H7 (cell line): ENCODE results near the gene RBMS3. TPM values are rescaled to one million over a fixed set of nuclear protein-coding genes. Genes with fewer than 3 reads are reported as not detected.
"Not testable (repeated sequence)": the region's sequence is repeated elsewhere in the genome, so short reads cannot be mapped to it uniquely, and the experiment has no call there.

Experiments used
- DNase-seq: peaks from one replicate; pipeline ENCODE4 v3.0.0; 2012
- H3K27me3 ChIP-seq: 2 replicates; pipeline ENCODE4 v1.6.0; 2011; ENCODE audit warnings: mild to moderate bottlenecking, low read length; ENCODE audit not compliant: control insufficient read depth, insufficient read depth
- H3K36me3 ChIP-seq: replicated peaks from 2 replicates; pipeline ENCODE4 v1.5.1; 2011; ENCODE audit warnings: low read length; ENCODE audit not compliant: control insufficient read depth, insufficient read depth
- H3K4me3 ChIP-seq: 2 replicates; pipeline ENCODE4 v1.5.1; 2011; ENCODE audit warnings: low read depth, mild to moderate bottlenecking, control low read depth, low read length, moderate library complexity; ENCODE audit not compliant: insufficient read depth
- total RNA-seq: library from RNA; depleted of rRNA; stranded (reverse); fragments of >200 nt; shearing (Covaris generic); gene quantifications from 2 replicates; pipeline ENCODE4 v1.2.3, GENCODE V29; 2014

Gene RBMS3
- total RNA-seq, 1 experiment from 2014 or later: 9.4 TPM

GRCh38 chr3:29789686-29790085, 508.8 kb downstream of the RBMS3 start:
- DNase-seq: no peak
- Histone ChIP-seq H3K36me3 (no peaks in the 10 kb centered on the region), H3K27me3 (no peaks in the 10 kb centered on the region), H3K4me3 (no peak overlapping the region)

- H3K27me3 ChIP-seq: no peaks in the 10 kb centered on the region
- no peak overlapping the region for H3K4me3 ChIP-seq
- no peaks in the 10 kb centered on the region for H3K36me3 ChIP-seq
These were observed 515.9 kb downstream of the RBMS3 start for GRCh38 chr3:29796808-29797207.

GRCh38 chr3:29802057-29802456, 521.2 kb downstream of the RBMS3 start:
- Histone ChIP-seq H3K27me3 (no peaks in the 10 kb centered on the region), H3K36me3 (no peaks in the 10 kb centered on the region), H3K4me3 (no peak overlapping the region)
- DNase-seq: no peak

More at GRCh38 chr3:29796808-29797207, 515.9 kb downstream of the RBMS3 start:
- DNase-seq: no peak

- no peaks in the 10 kb centered on the region for H3K27me3 ChIP-seq
- H3K36me3 ChIP-seq: no peaks in the 10 kb centered on the region
- no peak overlapping the region for H3K4me3 ChIP-seq
- no peak for DNase-seq
These were observed 523.2 kb downstream of the RBMS3 start for GRCh38 chr3:29804044-29804443.

- Histone ChIP-seq H3K36me3 (no peaks in the 10 kb centered on the region), H3K4me3 (no peak overlapping the region), H3K27me3 (no peaks in the 10 kb centered on the region)
- no peak for DNase-seq
These were observed 524.9 kb downstream of the RBMS3 start for GRCh38 chr3:29805757-29806156.

- H3K27me3 ChIP-seq, DNase-seq, H3K36me3 ChIP-seq, H3K4me3 ChIP-seq: not testable (repeated sequence)
These were observed 527.5 kb downstream of the RBMS3 start for GRCh38 chr3:29808324-29808723.

- Histone ChIP-seq H3K4me3 (no peak overlapping the region), H3K36me3 (no peaks in the 10 kb centered on the region), H3K27me3 (no peaks in the 10 kb centered on the region)
- no peak for DNase-seq
These were observed 541.2 kb downstream of the RBMS3 start for GRCh38 chr3:29822071-29822470.

- no peak overlapping the region for H3K4me3 ChIP-seq
- no peak for DNase-seq
- H3K27me3 ChIP-seq: no peaks in the 10 kb centered on the region
- no peaks in the 10 kb centered on the region for H3K36me3 ChIP-seq
These were observed 542.4 kb downstream of the RBMS3 start for GRCh38 chr3:29823233-29823632.

- Histone ChIP-seq H3K27me3 (no peaks in the 10 kb centered on the region), H3K36me3 (no peaks in the 10 kb centered on the region), H3K4me3 (no peak overlapping the region)
- DNase-seq: no peak
These were observed 545.8 kb downstream of the RBMS3 start for GRCh38 chr3:29826712-29827111.

- Histone ChIP-seq H3K27me3 (no peaks in the 10 kb centered on the region), H3K36me3 (no peaks in the 10 kb centered on the region), H3K4me3 (no peak overlapping the region)
- no peak for DNase-seq
These were observed 546.9 kb downstream of the RBMS3 start for GRCh38 chr3:29827756-29828155.

GRCh38 chr3:29829340-29829739, 548.5 kb downstream of the RBMS3 start:
- H3K36me3 ChIP-seq: no peaks in the 10 kb centered on the region
- no peaks in the 10 kb centered on the region for H3K27me3 ChIP-seq
- no peak overlapping the region for H3K4me3 ChIP-seq
- no peak for DNase-seq

GRCh38 chr3:29850641-29851040, 569.8 kb downstream of the RBMS3 start:
- Histone ChIP-seq H3K36me3 (no peaks in the 10 kb centered on the region), H3K4me3 (no peak overlapping the region), H3K27me3 (no peaks in the 10 kb centered on the region)
- DNase-seq: peak; percentile 59

GRCh38 chr3:29852767-29853166, 571.9 kb downstream of the RBMS3 start:
- Histone ChIP-seq H3K4me3 (no peak overlapping the region), H3K36me3 (no peaks in the 10 kb centered on the region), H3K27me3 (no peaks in the 10 kb centered on the region)
- no peak for DNase-seq

- H3K27me3 ChIP-seq: no peaks in the 10 kb centered on the region
- no peaks in the 10 kb centered on the region for H3K36me3 ChIP-seq
- no peak overlapping the region for H3K4me3 ChIP-seq
- no peak for DNase-seq
These were observed 573.0 kb downstream of the RBMS3 start for GRCh38 chr3:29853841-29854397.

- H3K36me3 ChIP-seq: no peaks in the 10 kb centered on the region
- no peaks in the 10 kb centered on the region for H3K27me3 ChIP-seq
- no peak for DNase-seq
- no peak overlapping the region for H3K4me3 ChIP-seq
These were observed 574.0 kb downstream of the RBMS3 start for GRCh38 chr3:29854821-29855220.

GRCh38 chr3:29859726-29860270, 578.9 kb downstream of the RBMS3 start:
- no peaks in the 10 kb centered on the region for H3K27me3 ChIP-seq
- DNase-seq: no peak
- H3K4me3 ChIP-seq: no peak overlapping the region
- no peaks in the 10 kb centered on the region for H3K36me3 ChIP-seq
